Caco-2 (cell line): ENCODE measurements around the gene SLCO4A1. TPM values are rescaled to one million over a fixed set of nuclear protein-coding genes. Genes with fewer than 3 reads are reported as not detected.

Source experiments
- BruUV-seq: library from RNA; stranded (reverse); fragments of 400-500 nt; replicated peaks from 2 replicates; lab custom pipeline; 2021; lab: Mats Ljungman, UMichigan
- CTCF ChIA-PET: fragments of 300-600 bp; sonication (Branson Sonifier 250); formaldehyde crosslinking; loops from one replicate; lab custom pipeline; 2022; ENCODE audit warnings: antibody characterized with exemption; lab: Charles Lee
- POLR2A ChIA-PET: fragments of 300-600 bp; sonication (Branson Sonifier 250); formaldehyde crosslinking; loops from one replicate; lab custom pipeline; 2022; ENCODE audit warnings: antibody characterized with exemption; lab: Charles Lee
- DNase-seq, 2 experiments: peaks; one replicate each; pipeline versions ENCODE4 v3.0.0 to v3.0.0-alpha.2; 2020 to 2022
- H3K27me3 ChIP-seq: replicated peaks from 2 replicates; pipeline ENCODE4 v1.6.0; 2011; ENCODE audit warnings: low read length; ENCODE audit not compliant: control insufficient read depth, insufficient read depth
- H3K36me3 ChIP-seq: 2 replicates; pipeline ENCODE4 v1.5.1; 2011; ENCODE audit warnings: low read length; ENCODE audit not compliant: control insufficient read depth, insufficient read depth
- H3K4me1 ChIP-seq: fragments of 250-450 bp; sonication (Bioruptor Pico); 2 replicates; pipeline ENCODE4 v1.5.1; 2020; ENCODE audit warnings: mild to moderate bottlenecking
- H3K4me3 ChIP-seq: 2 replicates; pipeline ENCODE4 v1.5.1; 2011; ENCODE audit warnings: low read depth, mild to moderate bottlenecking, control low read depth, low read length
- H3K9me3 ChIP-seq: fragments of 250-450 bp; sonication (Bioruptor Pico); 2 replicates; pipeline ENCODE4 v1.5.1; 2020; ENCODE audit warnings: mild to moderate bottlenecking, moderate library complexity
- H3K27ac Mint-ChIP-seq: one replicate; pipeline ENCODE4 v1.8.0; 2022; ENCODE audit warnings: mixed read lengths; ENCODE audit not compliant: unreplicated experiment
- H3K27me3 Mint-ChIP-seq: one replicate; pipeline ENCODE4 v1.8.0; 2022; ENCODE audit warnings: mixed read lengths; ENCODE audit not compliant: insufficient read depth, unreplicated experiment
- H3K36me3 Mint-ChIP-seq: one replicate; pipeline ENCODE4 v1.8.0; 2022; ENCODE audit warnings: mild to moderate bottlenecking, mixed read lengths; ENCODE audit not compliant: insufficient read depth, unreplicated experiment
- H3K4me1 Mint-ChIP-seq: one replicate; pipeline ENCODE4 v1.8.0; 2022; ENCODE audit warnings: low read depth, mixed read lengths; ENCODE audit not compliant: unreplicated experiment
- H3K4me3 Mint-ChIP-seq: one replicate; pipeline ENCODE4 v1.8.0; 2022; ENCODE audit warnings: mild to moderate bottlenecking, moderate library complexity, mixed read lengths; ENCODE audit not compliant: unreplicated experiment
- H3K9me3 Mint-ChIP-seq: one replicate; pipeline ENCODE4 v1.8.0; 2022; ENCODE audit warnings: mixed read lengths; ENCODE audit not compliant: unreplicated experiment
- CTCF ChIP-seq, 2 experiments: fragments of 200-600 bp in 1 of 2; IDR thresholded peaks; 1 replicate in 1 of 2; 2 replicates in 1 of 2; pipeline versions ENCODE4 v1.5.1 to v1.8.0; 2011 to 2022; ENCODE audit warnings: antibody characterized with exemption in 1 of 2, control low read depth in 1 of 2, inconsistent platforms in 1 of 2, low read depth in 1 of 2, low read length in 1 of 2, mild to moderate bottlenecking in 1 of 2, moderate library complexity in 1 of 2; ENCODE audit not compliant: insufficient read depth in 1 of 2, severe bottlenecking in 1 of 2, unreplicated experiment in 1 of 2
- intact Hi-C: fragments of 100-400 bp; cut with micrococcal nuclease; formaldehyde crosslinking; loops from one replicate; pipeline ENCODE4 v1.10.0; 2022; ENCODE audit not compliant: unreplicated experiment
- total RNA-seq: library from RNA; stranded (reverse); gene quantifications from 2 replicates; pipeline ENCODE4 v1.2.3, GENCODE V29; 2022

SLCO4A1 gene
- total RNA-seq, 1 experiment from 2014 or later = 18.7 TPM

GRCh38 chr20:62638055-62638570 is 4.2 kb upstream of the SLCO4A1 start:
- H3K27me3 Mint-ChIP-seq = peaks cover 8% of the 10 kb centered on the region
- H3K27ac Mint-ChIP-seq = no peak overlapping the region
- no peak overlapping the region for H3K4me3 ChIP-seq
- ChIA-PET CTCF (no interaction called here), POLR2A (no interaction called here)
- no peaks in the 10 kb centered on the region for H3K36me3 ChIP-seq
- peaks cover 3% of the 10 kb centered on the region for H3K4me1 ChIP-seq
- intact Hi-C loops = no loop called here
- no peak for TF ChIP-seq CTCF (IDR thresholded peaks at IDR 0.05; ENCODE audit: insufficient read depth in 1 of 2, low read depth in 1 of 2, low read length in 1 of 2, severe bottlenecking in 1 of 2, unreplicated experiment in 1 of 2)
- BruUV-seq = no TSS peak
- no peaks in the 10 kb centered on the region for H3K9me3 ChIP-seq
- no peak for DNase-seq
- H3K36me3 Mint-ChIP-seq = peaks cover 14% of the 10 kb centered on the region
- H3K9me3 Mint-ChIP-seq = no peaks in the 10 kb centered on the region
- no peak overlapping the region for H3K4me3 Mint-ChIP-seq
- no peaks in the 10 kb centered on the region for H3K27me3 ChIP-seq
- H3K4me1 Mint-ChIP-seq = peaks cover 18% of the 10 kb centered on the region

- no peaks in the 10 kb centered on the region for H3K27me3 ChIP-seq
- intact Hi-C loops = no loop called here
- CTCF ChIA-PET = interaction anchor here (1.2 kb wide), 1 partner anchor 22 kb away, joined by 3 read pairs; no protein-coding TSS in a partner anchor
Measured at GRCh38 chr20:62638679-62639406, 3.5 kb upstream of the SLCO4A1 start.

More at GRCh38 chr20:62638679-62639406, 3.5 kb upstream of the SLCO4A1 start:
- H3K36me3 Mint-ChIP-seq = peaks cover 14% of the 10 kb centered on the region
- Histone ChIP-seq H3K4me1 (peaks cover 10% of the 10 kb centered on the region), H3K9me3 (no peaks in the 10 kb centered on the region), H3K4me3 (no peak overlapping the region), H3K36me3 (no peaks in the 10 kb centered on the region)
- H3K27ac Mint-ChIP-seq = no peak overlapping the region
- no peak for DNase-seq
- TF ChIP-seq CTCF (IDR thresholded peaks at IDR 0.05; ENCODE audit: insufficient read depth in 1 of 2, low read depth in 1 of 2, low read length in 1 of 2, severe bottlenecking in 1 of 2, unreplicated experiment in 1 of 2) = no peak
- BruUV-seq = no TSS peak
- H3K27me3 Mint-ChIP-seq = peaks cover 8% of the 10 kb centered on the region
- H3K4me1 Mint-ChIP-seq = peaks cover 12% of the 10 kb centered on the region
- no peaks in the 10 kb centered on the region for H3K9me3 Mint-ChIP-seq
- POLR2A ChIA-PET = interaction anchor here (0.5 to 0.6 kb wide), 2 partner anchors 156 to 255 kb away, joined by 3 to 4 read pairs; no protein-coding TSS in a partner anchor
- H3K4me3 Mint-ChIP-seq = no peak overlapping the region
